Islet precursor cell (in vitro differentiated cells): ENCODE results near the gene SST.

ENCODE experiments used
- DNase-seq: peaks from one replicate; pipeline ENCODE4 v3.0.0-alpha.2; 2018

The SST gene

DNA sequence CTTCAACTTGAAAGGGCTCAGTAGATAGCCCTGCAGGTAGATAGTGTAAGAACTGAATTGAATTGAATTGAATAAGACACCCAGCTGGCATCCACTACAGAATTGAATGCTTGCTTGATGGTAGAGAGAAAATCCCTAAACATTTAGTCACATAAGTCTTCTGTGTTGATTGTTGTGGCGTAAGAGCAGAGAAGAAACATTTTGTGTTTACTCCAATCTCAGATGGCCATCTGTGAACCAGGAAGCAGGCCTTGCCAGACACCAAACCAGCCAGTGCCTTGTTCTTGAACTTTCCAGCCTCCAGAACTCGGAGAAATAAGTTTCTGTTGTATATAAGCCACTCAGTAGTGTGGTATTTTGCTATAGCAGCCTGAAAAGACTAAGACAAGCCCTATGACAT is 43.6 kb downstream of the SST start:
- DNase-seq = no peak

DNA sequence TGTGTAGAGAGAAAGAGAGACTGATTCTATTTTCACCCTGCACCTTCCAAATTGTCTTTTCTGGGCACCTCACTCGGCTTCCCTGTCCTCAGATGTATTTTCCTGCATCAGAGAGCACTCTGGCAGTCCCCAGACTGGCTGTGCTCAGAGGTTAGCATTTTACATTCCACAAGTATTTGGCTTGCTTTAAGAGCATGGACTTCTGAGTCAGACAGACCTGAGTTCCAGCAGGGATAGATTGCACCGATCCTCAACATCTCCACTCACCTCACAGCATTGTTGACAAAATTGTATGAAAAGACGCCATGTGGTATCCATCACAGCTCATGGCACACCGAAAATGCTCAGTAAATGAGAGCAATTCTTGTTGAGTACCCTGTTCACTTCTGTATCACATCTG is 45.6 kb downstream of the SST start:
- DNase-seq = peak; percentile 68

DNA sequence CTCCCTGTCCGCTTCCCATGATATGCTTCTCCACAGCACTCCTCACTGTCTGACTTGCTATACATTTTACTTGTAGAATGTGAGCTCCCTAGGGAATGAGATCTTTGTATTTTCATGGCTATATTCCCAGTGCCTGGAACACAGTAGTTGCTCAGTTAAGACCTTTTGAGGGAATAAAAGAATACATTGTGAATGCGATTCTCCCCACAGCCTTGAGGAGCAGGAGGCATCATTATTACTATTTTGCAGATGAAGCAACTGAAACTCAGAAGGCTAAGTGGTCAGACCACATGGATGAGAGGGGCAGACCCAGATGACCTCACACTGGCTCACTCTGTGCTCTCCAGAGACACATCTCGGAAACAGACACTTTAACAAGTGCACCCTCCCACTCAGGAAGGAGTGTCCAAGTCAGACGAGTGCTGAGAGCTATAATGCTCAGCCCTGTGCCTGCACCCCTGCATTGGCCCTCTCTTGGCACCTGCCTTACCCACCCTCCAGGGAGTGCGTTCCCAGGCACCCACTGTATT is 46.8 kb downstream of the SST start:
- no peak for DNase-seq

- no peak for DNase-seq
Observed at GRCh38 chr3:187621881-187622280, 48.3 kb downstream of the SST start.

GRCh38 chr3:187619461-187619860 is 50.7 kb downstream of the SST start:
- DNase-seq = no peak
